ENCODE results near the gene NAPSA.
A peak's percentile ranks its signal among the peaks of the same experiment; 100 is the strongest.
"Not testable (repeated sequence)": the region's sequence is repeated elsewhere in the genome, so short reads cannot be mapped to it uniquely, and the experiment has no call there.

The NAPSA gene

DNA sequence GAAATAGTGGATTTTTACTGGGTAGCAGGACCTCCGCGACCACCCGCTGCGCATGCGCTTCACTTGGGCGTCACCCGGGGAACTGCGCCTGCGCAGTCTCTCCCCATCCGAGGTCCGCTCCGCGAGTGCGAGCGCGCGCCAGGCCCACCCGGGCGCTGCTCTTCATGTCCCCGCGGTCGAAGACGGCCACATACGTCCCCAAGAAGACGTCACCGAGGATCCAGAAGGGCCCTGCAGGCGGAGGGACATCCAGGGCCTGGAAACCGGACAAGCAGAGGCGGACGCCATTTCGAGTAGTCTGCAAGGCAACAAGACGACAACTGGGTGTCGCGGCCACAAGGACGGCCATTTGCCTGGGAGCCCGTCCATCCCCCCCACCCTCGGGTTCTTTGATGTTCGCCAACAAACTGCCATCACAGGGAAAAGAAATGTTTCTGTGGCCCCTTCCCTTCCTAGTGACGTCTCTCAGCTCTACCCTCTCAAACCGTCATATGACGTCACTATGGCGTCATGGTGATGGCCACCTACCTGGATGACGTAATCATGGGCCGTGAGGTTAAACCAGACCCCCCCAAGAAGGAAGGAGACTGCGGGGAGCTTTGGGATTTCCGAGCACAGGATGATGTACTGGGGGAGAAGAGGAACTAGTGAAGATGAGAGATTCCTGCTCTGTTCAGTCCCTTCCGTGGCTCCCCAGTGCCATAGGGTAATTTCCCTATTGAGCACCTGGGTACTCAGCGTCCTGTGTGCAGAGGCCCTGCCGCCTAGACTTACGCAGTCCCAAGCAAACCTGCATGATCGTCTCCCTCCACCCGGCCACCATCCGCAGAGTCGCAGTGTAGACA lies 6.7 kb downstream of the NAPSA start:
- DNase-seq: no peak

- DNase-seq: peak; percentile 83
Observed at GRCh38 chr19:50357178-50358100, 8.0 kb downstream of the NAPSA start.

GRCh38 chr19:50356691-50357177 lies 8.7 kb downstream of the NAPSA start:
- no peak for DNase-seq

DNA sequence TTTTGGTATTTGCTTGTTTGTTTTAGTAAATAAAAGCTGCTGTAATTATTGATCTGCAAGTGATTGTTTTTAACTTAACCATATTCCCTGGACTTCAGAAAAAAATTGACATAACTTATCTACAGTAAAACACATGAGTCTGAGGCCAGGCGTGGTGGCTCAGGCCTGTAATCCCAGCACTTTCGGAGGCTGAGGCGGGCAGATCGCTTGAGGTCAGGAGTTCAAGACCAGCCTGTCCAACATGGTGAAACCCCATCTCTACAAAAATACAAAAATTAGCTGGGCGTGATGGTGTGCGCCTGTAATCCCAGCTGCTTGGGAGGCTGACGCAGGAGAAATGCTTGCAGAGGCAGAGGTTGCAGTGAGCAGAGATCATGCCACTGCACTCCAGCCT lies 12.0 kb downstream of the NAPSA start:
- not testable (repeated sequence) for DNase-seq

DNA sequence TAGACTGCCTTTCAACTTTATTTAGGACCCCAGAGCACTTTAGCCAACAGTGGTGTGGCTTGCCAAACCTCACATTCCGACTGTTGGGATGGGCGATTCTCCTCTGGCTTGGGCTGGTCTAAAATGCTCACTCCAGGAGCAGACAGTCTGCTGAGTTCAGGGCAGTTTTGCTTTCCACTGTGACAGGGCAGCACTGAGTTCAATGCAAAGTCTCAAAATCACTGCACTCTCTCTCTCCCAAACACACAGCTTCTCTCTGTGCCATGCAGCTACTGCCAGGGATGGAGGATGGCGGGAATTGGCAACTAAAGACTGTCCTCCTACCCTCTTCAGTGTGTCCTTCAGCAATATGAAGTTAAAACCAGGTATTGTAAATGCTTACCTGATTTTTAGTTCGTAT lies 13.2 kb downstream of the NAPSA start:
- no peak for DNase-seq

DNA sequence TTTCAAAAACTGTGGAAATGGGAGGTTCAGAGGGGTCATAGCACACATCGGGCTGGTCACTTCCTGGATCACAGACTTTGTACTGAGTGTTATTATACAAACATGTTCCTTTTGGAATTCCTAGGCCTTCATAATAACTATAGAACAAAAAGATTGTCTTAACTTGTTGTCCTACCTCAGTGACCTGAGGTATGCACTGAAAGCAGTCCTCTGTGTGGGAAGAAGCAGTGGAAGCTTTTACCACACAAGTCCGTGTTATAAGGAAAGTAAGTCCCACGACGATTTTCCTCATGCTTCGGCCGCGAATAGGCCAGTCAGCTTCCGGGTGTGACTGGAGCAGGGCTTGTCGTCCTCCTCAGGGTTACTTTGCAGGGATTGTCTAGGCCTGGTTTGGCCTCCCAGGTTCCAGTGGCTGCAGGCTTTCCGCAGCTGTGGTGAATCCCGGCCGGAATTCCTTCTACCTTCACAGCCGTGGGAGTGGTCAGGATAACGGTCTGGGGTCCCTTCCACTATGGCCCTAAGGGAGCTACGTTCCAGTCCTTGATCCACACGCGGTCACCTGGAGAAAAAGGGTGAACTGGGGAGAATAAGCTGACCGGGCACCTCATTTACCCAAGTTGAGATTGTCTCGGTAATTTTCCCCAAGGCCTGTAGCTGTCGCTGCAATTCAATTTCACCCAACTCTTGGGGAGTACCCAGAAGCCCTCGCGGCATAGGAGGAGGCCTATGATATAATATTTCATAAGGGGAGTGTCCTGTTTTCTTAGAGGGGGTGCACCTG lies 16.0 kb downstream of the NAPSA start:
- no peak for DNase-seq

DNA sequence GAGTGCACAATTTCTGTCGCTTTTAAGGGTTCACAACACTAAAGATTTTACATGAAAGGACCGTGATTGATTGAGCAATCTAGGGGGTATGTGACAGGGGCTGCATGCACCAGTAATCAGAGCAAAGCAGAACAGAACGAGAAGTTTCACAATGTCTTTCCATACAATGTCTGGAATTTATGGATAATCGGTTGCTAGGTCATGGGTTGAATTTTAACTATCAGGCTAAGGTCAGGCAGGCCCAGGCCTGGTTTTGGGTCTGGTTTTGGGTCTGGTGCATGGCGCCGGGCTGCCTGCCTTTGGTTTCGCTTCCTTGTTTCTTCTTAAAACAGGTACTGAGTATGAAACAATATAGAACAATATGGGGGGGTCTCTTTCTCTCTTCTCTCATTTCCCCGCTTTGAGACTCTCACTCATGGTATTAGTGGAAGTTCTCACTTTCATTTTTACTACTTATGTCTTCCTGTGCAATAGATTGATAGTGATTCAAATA lies 18.3 kb downstream of the NAPSA start:
- DNase-seq: not testable (repeated sequence)

DNA sequence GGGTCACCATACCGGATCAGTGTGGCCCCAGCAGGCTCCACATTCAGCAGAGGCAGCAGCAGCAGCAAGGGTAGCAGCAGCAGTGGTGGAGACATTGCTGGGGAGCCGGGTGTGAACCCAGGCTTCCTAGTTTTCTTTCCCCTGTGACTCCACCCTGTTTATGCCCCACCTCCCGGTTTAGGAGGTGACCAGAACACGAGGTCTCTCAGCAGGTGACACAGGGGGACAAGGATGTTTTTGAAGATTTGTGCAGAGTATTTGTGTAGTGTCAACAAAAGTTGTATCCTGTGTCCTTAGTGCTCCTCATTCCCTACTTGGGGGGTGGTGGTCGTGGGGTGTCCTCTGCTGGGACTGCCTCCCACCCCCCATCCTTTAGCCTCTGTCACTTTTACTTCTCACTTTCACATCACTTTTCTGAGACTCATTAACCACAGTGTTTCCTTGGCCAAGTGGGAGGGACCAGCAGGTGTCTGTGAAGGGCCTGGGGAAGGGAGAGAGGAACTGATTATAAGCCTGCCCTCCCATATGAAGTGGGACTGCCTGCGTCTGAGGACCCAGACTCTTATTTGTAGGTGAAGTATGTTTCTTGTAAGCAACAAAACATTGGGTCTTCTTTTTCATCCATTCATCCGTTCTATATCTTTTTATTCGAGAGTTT lies 20.6 kb downstream of the NAPSA start:
- no peak for DNase-seq

- DNase-seq: no peak
Observed at GRCh38 chr19:50341091-50341564, 24.3 kb downstream of the NAPSA start.

DNA sequence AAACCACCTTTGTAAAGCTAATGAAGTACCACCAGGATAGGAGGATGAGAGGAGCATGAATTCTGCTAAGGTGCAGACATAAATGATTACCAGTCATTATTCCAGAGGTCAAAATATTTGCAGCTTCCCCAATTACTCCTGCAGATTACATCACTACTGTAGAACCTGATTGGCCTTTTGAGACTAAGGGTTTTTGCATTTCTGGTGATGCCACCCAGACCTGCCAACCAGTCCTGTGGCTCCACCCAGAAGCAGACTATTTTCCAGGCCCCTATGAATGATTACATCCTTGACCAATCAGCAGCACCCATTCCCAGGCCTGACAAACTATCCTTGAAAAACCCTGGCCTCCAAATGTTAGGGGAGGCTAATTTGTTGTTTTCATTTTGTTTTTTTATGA lies 25.1 kb downstream of the NAPSA start:
- DNase-seq: no peak

DNA sequence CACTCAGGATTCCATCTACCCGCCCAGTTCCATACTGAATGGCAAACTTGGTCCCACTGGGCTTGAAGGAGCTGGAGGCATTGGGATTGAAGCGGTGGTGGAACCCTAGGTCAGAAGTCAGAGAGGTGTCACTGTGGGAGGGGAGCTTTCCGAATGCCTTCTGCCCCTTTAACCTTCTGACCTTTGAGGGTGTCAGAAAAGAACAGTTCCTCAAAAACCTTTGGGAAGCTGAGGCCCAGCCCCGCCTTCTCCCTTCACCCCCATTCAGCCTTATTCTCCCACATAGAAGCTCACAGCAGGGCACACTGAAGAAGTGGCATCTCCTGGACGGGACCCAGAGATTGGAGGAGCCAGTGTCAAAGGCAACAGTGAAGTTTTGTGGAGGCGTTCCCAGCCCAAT lies 28.4 kb downstream of the NAPSA start:
- DNase-seq: not testable (repeated sequence)

DNA sequence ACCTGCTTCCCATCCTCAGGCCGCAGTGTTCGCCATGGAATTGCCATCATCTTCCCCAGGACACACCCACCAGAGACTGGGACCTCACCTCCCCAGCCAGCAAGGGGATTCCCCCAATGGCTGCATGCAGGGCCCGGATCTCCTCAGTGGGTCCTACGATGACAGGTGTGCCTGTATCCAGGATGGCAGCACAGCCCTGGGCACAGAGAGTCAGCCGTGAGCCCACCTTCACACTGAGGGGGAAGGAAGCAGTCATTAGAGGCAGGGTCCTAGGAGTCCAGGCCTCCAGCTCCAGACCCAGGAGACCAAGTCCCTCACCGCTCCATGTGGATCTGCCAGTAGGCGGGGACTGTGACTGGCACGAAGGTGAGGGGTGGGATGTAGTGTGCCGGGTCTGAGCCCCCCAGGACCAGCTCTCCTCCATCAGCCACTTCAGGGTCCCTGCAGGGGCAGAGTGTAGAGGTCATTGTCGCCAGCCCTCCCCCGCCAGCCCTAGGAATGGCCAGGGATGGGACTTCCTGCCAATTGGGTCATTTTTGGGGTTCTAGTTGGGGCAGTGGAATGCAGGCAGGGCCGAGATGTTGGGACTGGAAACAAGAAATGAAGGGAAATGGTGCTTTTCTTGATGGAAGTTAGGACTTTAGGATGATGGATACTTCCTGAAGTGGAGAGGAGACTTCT lies 30.6 kb downstream of the NAPSA start:
- no peak for DNase-seq

DNA sequence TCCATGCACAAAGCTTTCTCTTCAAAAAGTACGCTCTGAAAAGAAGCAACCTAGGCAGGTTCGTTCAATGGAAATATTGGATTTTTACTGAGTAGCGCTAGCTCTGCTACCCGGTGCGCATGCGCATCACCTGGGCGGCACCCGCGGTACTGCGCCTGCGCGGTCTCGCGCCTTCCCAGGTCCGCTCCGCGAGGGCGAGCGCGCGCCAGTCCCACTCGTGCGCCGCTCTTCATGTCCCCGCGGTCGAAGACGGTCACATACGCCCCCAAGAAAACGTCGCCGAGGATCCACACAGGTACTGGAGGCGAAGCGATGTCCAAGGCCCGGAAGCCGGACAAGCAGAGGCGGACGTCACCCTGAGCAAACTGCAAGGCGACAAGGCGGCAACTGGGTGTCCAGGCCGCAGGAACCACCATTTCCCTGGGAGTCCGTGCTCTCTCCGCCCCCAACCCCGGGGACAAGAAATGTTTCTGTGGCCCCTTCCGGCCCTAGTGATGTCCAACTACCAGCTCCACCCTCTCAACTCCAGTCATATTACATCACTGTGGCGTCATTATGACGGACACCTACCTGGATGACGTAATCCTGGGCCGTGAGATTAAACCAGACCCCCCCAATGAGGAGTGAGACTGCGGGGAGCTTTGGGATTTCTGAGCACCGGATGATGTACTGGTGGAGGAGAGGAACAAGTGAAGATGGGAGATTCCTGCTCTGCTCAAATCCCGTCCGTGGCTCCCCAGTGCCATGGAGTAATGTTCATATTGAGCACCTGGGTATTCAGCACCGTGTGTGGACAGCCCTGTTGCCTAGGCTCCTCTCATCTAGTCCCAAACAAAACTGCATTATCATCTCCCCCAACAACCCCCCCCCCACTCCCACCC lies 31.5 kb downstream of the NAPSA start:
- peak; percentile 68 for DNase-seq

- DNase-seq: peak; percentile 91
Observed at GRCh38 chr19:50333235-50333736, 32.2 kb downstream of the NAPSA start.

DNA sequence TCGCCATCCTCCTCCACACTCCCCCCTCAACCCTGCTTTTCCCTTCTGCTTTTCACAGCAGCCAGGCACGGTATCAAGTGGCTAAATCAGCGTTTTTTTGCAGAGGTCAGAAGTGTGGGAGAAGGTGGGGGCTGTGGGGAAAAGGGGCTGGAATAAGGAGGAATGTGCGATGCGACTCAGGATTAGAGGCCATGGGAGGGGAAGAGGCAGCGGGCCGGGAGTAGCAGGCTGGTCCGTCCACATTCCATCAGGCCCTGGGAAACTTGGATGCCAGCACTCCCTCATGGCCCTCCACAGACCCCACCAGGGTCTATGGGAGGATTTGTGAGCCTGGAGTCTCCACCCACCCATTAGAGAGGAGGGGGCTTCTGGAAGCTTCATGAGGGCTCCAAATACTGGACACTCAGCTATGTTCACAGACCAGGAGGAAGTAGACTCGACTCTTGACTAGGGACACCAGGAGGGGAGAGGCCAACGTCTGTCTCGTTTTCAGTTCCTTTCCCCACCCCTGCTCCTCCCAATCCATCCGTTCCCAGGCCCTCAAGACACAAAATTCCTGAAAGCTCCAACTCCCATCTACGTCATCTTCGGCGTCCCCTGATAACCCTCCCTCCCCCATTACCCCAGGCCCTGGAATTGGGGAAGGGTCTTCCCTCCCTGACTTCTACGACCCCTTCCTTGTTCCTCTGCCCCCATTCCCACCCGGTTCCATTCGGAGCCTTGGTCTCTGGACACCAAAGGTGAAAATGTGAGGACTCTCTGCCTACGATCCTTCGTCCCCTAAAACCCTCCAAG lies 33.0 kb downstream of the NAPSA start:
- no peak for DNase-seq

DNA sequence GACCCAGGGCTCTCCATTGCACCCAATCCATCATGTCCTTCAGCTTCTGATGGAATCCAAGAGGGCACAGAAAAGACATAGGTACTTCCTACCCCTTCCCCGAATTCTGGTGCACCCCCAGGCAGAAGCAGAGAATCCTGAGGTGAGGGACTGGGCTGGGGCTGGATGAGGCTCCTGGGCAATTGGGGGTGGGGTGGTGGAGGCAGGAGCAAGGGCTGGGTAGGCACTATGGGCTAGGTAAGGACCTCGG lies 33.5 kb downstream of the NAPSA start:
- no peak for DNase-seq

GRCh38 chr19:50331221-50331993 lies 34.0 kb downstream of the NAPSA start:
- no peak for DNase-seq

GRCh38 chr19:50330365-50331078 lies 34.9 kb downstream of the NAPSA start:
- DNase-seq: peak; percentile 91

Measured in NCI-H2171 treated with DMSO at 0.1 percent for 48 hours (cell line).